Colonic mucosa (tissue), 4 donors: ENCODE data around the gene IMPA2. TPM values are rescaled to one million over a fixed set of nuclear protein-coding genes. Genes with fewer than 3 reads are reported as not detected.

Experiments
- DNase-seq: peaks from one replicate; pipeline ENCODE4 v3.0.0-alpha.2; 2020
- H3K27ac ChIP-seq: fragments of 200-600 bp; one replicate; pipeline ENCODE4 v1.8.0; 2021
- H3K27me3 ChIP-seq: fragments of 200-600 bp; one replicate; pipeline ENCODE4 v1.8.0; 2021
- H3K36me3 ChIP-seq: fragments of 200-600 bp; one replicate; pipeline ENCODE4 v1.8.0; 2021
- H3K4me1 ChIP-seq: fragments of 200-600 bp; one replicate; pipeline ENCODE4 v1.8.0; 2021; ENCODE audit warnings: mild to moderate bottlenecking
- H3K4me3 ChIP-seq: fragments of 200-600 bp; one replicate; pipeline ENCODE4 v1.8.0; 2021
- H3K9ac ChIP-seq, 2 donors: one replicate each; pipeline ENCODE4 v1.7.0; 2013; ENCODE audit warnings: control low read depth in 2 of 2, low read depth in 2 of 2, low read length in 2 of 2
- H3K9me3 ChIP-seq: fragments of 200-600 bp; one replicate; pipeline ENCODE4 v1.8.0; 2021
- CTCF ChIP-seq: fragments of 200-600 bp; IDR thresholded peaks from one replicate; pipeline ENCODE4 v1.8.0; 2022; ENCODE audit warnings: antibody characterized with exemption, mild to moderate bottlenecking
- intact Hi-C: fragments of 100-400 bp; cut with DNase I; formaldehyde crosslinking; loops from one replicate; pipeline ENCODE4 v1.14.1; 2022
- total RNA-seq, 2 donors: library from RNA; stranded (reverse); fragmentation: NEBNext Ultra II Directional in 1 of 2; extraction: Animal tissue kit (Norgen Biotek cat#: 25700) in 1 of 2; gene quantifications; one replicate each; pipeline ENCODE4 v1.2.1, GENCODE V29; 2021
- donor health status: healthy.
- donor health status: DM: no; HTN: no; CAD: no.
- donor health status: DM: no; HTN: no; CAD: no.

IMPA2 gene
- total RNA-seq, 2 donors from 2014 or later: 150 to 201 TPM

- Histone ChIP-seq H3K9me3 (no peaks in the 10 kb centered on the region), H3K4me3 (no peak overlapping the region), H3K9ac (peak overlapping the region; percentile 40 to 95), H3K27me3 (no peaks in the 10 kb centered on the region), H3K27ac (peak overlapping the region; percentile 98), H3K36me3 (no peaks in the 10 kb centered on the region), H3K4me1 (peaks cover 35% of the 10 kb centered on the region)
- intact Hi-C loops: no loop called here
- no peak for DNase-seq
- TF ChIP-seq CTCF: no peak
Observed at GRCh38 chr18:12006488-12006840, 25.2 kb downstream of the IMPA2 start.

- no peak for DNase-seq
- H3K36me3 ChIP-seq: no peaks in the 10 kb centered on the region
- H3K4me3 ChIP-seq: no peak overlapping the region
- H3K27me3 ChIP-seq: no peaks in the 10 kb centered on the region
- intact Hi-C loops: no loop called here
- peaks cover 35% of the 10 kb centered on the region for H3K4me1 ChIP-seq
- H3K9me3 ChIP-seq: no peaks in the 10 kb centered on the region
- peak overlapping the region; percentile 98 for H3K27ac ChIP-seq
- H3K9ac ChIP-seq: peak overlapping the region in 1 of 2 donors; percentile 43
- no peak for TF ChIP-seq CTCF
Observed at GRCh38 chr18:12007063-12007462, 25.8 kb downstream of the IMPA2 start.

- Histone ChIP-seq H3K4me3 (no peak overlapping the region), H3K36me3 (no peaks in the 10 kb centered on the region), H3K4me1 (peaks cover 35% of the 10 kb centered on the region), H3K9me3 (no peaks in the 10 kb centered on the region), H3K27me3 (no peaks in the 10 kb centered on the region), H3K27ac (peak overlapping the region; percentile 98), H3K9ac (peak overlapping the region; percentile 38 to 85)
- TF ChIP-seq CTCF: no peak
- peak; percentile 77 for DNase-seq
- intact Hi-C loops: no loop called here
Observed at GRCh38 chr18:12008181-12008767, 27.0 kb downstream of the IMPA2 start.

- H3K27me3 ChIP-seq: no peaks in the 10 kb centered on the region
- peak overlapping the region; percentile 98 for H3K27ac ChIP-seq
- no peak for TF ChIP-seq CTCF
- H3K9ac ChIP-seq: peak overlapping the region; percentile 38 to 85
- no peaks in the 10 kb centered on the region for H3K36me3 ChIP-seq
- no peak overlapping the region for H3K4me3 ChIP-seq
- peaks cover 35% of the 10 kb centered on the region for H3K4me1 ChIP-seq
- DNase-seq: no peak
- no peaks in the 10 kb centered on the region for H3K9me3 ChIP-seq
- intact Hi-C loops: no loop called here
Observed at GRCh38 chr18:12008842-12009580, 27.7 kb downstream of the IMPA2 start.

- peak overlapping the region in 1 of 2 donors; percentile 85 for H3K9ac ChIP-seq
- TF ChIP-seq CTCF: no peak
- no peak overlapping the region for H3K4me3 ChIP-seq
- peak overlapping the region; percentile 98 for H3K27ac ChIP-seq
- H3K9me3 ChIP-seq: no peaks in the 10 kb centered on the region
- intact Hi-C loops: no loop called here
- DNase-seq: no peak
- peaks cover 37% of the 10 kb centered on the region for H3K4me1 ChIP-seq
- H3K36me3 ChIP-seq: no peaks in the 10 kb centered on the region
- no peaks in the 10 kb centered on the region for H3K27me3 ChIP-seq
Observed at GRCh38 chr18:12009581-12010140, 28.4 kb downstream of the IMPA2 start.
